ENCODE measurements around the gene ZNF764. TPM values are rescaled to one million over a fixed set of nuclear protein-coding genes. Genes with fewer than 3 reads are reported as not detected.
A peak's percentile ranks its signal among the peaks of the same experiment; 100 is the strongest.

The ZNF764 gene
- total RNA-seq, 2 experiments from 2014 or later = 9.7 to 10.4 TPM

DNA sequence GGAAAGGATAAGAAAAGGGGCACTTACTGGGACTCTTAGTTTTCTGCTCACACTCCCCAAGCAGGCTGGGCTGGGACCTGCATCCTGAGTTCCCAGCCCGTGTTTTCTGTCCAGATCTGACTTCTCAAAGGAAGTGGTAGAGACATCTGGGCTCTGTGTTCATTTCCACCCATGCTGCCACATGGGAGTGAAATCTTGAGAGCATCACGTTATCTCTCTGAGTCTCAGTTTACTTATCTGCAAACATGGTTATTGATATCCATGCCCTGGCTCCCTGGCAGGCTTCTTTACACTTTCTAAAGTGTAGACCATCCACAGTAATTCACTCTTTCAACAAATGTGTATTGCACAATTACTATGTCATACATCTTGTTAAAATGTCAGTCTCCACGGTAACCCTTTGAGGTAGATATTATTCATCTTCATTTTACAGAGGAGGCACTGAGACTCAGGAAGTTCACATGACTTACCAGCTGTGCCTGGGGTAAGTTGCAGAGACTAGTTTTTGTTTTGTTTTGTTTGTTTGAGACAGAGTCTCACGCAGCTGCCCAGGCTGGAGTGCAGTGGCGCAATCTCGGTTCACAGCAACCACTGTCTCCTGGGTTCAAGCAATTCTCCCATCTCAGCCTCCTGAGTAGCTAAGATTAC, 9.9 kb upstream of the ZNF764 start:
- Mint-ChIP-seq H3K4me1 (ENCODE audit: low read depth) (peaks cover 35% of the 10 kb centered on the region), H3K4me3 (peak overlapping the region; percentile 64), H3K27ac (peak overlapping the region; percentile 92), H3K36me3 (ENCODE audit: low read depth) (peaks cover 3% of the 10 kb centered on the region), H3K27me3 (no peaks in the 10 kb centered on the region), H3K9me3 (no peaks in the 10 kb centered on the region)
- CTCF ChIA-PET = interaction anchor here (0.8 to 2.7 kb wide), 4 partner anchors 10 to 61 kb away, joined by 3 to 16 read pairs (median 4); partner anchors contain the start of genes ZNF747 and ZNF764
- peak; percentile 72 for DNase-seq
- ATAC-seq = peak; percentile 36
- TF ChIP-seq, protein P1, sequence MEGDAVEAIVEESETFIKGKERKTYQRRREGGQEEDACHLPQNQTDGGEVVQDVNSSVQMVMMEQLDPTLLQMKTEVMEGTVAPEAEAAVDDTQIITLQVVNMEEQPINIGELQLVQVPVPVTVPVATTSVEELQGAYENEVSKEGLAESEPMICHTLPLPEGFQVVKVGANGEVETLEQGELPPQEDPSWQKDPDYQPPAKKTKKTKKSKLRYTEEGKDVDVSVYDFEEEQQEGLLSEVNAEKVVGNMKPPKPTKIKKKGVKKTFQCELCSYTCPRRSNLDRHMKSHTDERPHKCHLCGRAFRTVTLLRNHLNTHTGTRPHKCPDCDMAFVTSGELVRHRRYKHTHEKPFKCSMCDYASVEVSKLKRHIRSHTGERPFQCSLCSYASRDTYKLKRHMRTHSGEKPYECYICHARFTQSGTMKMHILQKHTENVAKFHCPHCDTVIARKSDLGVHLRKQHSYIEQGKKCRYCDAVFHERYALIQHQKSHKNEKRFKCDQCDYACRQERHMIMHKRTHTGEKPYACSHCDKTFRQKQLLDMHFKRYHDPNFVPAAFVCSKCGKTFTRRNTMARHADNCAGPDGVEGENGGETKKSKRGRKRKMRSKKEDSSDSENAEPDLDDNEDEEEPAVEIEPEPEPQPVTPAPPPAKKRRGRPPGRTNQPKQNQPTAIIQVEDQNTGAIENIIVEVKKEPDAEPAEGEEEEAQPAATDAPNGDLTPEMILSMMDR (IDR thresholded peaks at IDR 0.05) = no peak
- POLR2A ChIA-PET = interaction anchor here (1.1 to 4.0 kb wide), 6 partner anchors 9 to 94 kb away, joined by 3 to 35 read pairs (median 7); partner anchors contain the start of genes ZNF747, ZNF764 and ZNF785
- intact Hi-C loops (cut with micrococcal nuclease) = no loop called here

DNA sequence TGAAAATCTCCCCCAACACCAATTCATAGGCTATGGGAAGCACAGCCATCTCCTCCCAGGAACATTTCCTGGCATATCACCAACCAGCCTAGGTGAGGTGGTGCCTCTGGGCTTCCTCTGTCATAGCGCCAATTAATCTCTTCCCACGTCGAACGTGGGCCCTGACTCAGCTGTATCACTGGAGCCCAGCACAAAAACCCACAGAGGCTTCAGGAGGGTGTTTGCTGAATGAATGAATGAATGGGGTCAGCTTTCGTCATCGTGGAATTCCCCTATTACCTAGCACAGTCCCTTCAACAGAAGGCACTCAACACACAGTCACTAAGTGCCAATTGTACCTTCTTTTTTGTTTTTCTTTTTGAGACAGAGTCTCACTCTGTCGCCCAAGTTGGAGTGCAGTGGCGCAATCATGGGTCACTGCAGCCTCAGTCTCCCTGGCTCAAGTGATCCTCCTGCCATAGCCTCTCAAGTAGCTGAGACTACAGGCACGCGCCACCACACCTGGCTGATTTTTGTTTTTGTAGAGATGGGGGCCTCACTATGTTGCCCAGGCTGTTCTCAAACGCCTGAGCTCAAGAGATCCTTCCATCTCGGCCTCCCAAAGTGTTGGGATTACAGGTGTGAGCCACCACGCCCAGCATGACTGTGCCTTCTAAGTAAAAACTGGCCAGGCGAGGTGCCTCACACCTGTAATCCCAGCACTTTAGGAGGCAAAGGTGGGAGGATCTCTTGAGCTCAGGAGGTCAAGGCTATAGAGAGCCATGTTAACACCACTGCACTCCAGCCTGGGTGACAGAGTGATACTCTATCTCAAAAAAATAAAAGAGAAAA, 9.2 kb upstream of the ZNF764 start:
- H3K27me3 Mint-ChIP-seq = no peaks in the 10 kb centered on the region
- peaks cover 3% of the 10 kb centered on the region for H3K36me3 Mint-ChIP-seq (ENCODE audit: low read depth)
- POLR2A ChIA-PET = interaction anchor here (0.9 to 4.0 kb wide), 6 partner anchors 9 to 32 kb away, joined by 3 to 35 read pairs (median 7); partner anchors contain the start of genes ZNF747, ZNF764 and ZNF785
- H3K27ac Mint-ChIP-seq = peak overlapping the region; percentile 92
- peak overlapping the region; percentile 21 for H3K4me3 Mint-ChIP-seq
- ATAC-seq (peak; percentile 29), DNase-seq (peak; percentile 77)
- TF ChIP-seq, protein P1 (IDR thresholded peaks at IDR 0.05) = no peak
- intact Hi-C loops (cut with micrococcal nuclease) = no loop called here
- CTCF ChIA-PET = interaction anchor here (0.8 to 2.7 kb wide), 5 partner anchors 10 to 62 kb away, joined by 3 to 16 read pairs (median 4); partner anchors contain the start of genes ZNF747 and ZNF764
- no peaks in the 10 kb centered on the region for H3K9me3 Mint-ChIP-seq
- H3K4me1 Mint-ChIP-seq (ENCODE audit: low read depth) = peaks cover 34% of the 10 kb centered on the region

DNA sequence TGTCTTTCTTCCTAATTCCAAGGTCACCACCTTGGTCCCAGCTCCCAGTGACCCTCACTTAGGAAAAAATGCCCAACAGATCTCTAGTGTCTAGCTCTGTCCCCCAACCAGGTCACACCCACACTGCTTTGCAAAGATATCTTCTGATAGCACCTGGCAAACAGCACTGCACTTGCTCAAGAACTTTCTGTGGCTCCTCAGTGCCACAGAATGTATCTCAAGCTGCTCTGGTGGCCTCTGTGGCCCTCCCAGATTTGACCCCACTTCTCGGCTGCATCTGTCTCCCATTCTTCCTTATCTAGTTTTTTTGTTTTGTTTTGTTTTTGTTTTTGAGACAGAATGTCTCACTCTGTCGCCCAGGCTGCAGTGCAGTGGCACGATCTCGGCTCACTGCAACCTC, 8.4 kb upstream of the ZNF764 start:
- no peaks in the 10 kb centered on the region for H3K27me3 Mint-ChIP-seq
- TF ChIP-seq, protein P1 (IDR thresholded peaks at IDR 0.05) = no peak
- ATAC-seq (no peak), DNase-seq (no peak)
- peaks cover 2% of the 10 kb centered on the region for H3K36me3 Mint-ChIP-seq (ENCODE audit: low read depth)
- no peak overlapping the region for H3K4me3 Mint-ChIP-seq
- ChIA-PET POLR2A (interaction anchor here (0.9 to 4.0 kb wide), 5 partner anchors 8 to 44 kb away, joined by 3 to 35 read pairs (median 4); partner anchors contain the start of genes ZNF689, ZNF747 and ZNF764), CTCF (interaction anchor here (1.0 to 2.6 kb wide), 4 partner anchors 31 to 137 kb away, joined by 4 to 11 read pairs (median 5); partner anchors contain the start of genes DCTPP1 and ZNF747)
- H3K27ac Mint-ChIP-seq = no peak overlapping the region
- intact Hi-C loops (cut with micrococcal nuclease) = no loop called here
- peaks cover 31% of the 10 kb centered on the region for H3K4me1 Mint-ChIP-seq (ENCODE audit: low read depth)
- H3K9me3 Mint-ChIP-seq = no peaks in the 10 kb centered on the region

DNA sequence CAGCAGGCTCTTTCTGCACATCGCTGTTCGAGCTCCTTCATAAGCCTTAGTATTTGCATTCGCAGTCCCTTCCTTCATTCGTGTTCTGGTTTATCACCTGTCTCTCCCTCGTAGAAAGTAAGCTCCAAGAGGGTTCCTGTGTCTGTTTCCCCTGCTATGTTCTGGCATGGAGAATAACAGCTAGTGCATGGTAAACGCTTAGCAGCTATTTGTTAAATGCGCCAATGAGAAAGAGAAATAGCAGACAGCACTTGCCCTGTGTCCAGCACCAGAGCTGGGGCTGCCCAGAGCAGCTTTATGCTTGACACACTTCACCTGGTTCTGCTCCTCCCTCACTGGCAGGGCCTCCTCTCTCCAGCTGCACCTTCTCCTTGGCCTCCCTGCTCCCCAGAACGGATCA, 7.8 kb upstream of the ZNF764 start:
- TF ChIP-seq, protein P1 (IDR thresholded peaks at IDR 0.05) = no peak
- POLR2A ChIA-PET = interaction anchor here (0.9 to 4.0 kb wide), 5 partner anchors 8 to 44 kb away, joined by 3 to 35 read pairs (median 4); partner anchors contain the start of genes ZNF689, ZNF747 and ZNF764
- intact Hi-C loops (cut with micrococcal nuclease) = no loop called here
- H3K27me3 Mint-ChIP-seq = no peaks in the 10 kb centered on the region
- peaks cover 35% of the 10 kb centered on the region for H3K4me1 Mint-ChIP-seq (ENCODE audit: low read depth)
- CTCF ChIA-PET = interaction anchor here (1.1 to 2.6 kb wide), 6 partner anchors 31 to 136 kb away, joined by 3 to 11 read pairs (median 5); partner anchors contain the start of genes DCTPP1 and ZNF747
- no peaks in the 10 kb centered on the region for H3K9me3 Mint-ChIP-seq
- ATAC-seq (no peak), DNase-seq (no peak)
- H3K27ac Mint-ChIP-seq = no peak overlapping the region
- H3K4me3 Mint-ChIP-seq = no peak overlapping the region
- H3K36me3 Mint-ChIP-seq (ENCODE audit: low read depth) = peaks cover 2% of the 10 kb centered on the region
